Left hindlimb (tissue), 1 donor: ENCODE data around the gene GPR33.
"Not testable (repeated sequence)": the region's sequence is repeated elsewhere in the genome, so short reads cannot be mapped to it uniquely, and the experiment has no call there.

Experiments
- DNase-seq: peaks from one replicate; pipeline ENCODE4 v3.0.0-alpha.2; 2018

GPR33 gene

DNA sequence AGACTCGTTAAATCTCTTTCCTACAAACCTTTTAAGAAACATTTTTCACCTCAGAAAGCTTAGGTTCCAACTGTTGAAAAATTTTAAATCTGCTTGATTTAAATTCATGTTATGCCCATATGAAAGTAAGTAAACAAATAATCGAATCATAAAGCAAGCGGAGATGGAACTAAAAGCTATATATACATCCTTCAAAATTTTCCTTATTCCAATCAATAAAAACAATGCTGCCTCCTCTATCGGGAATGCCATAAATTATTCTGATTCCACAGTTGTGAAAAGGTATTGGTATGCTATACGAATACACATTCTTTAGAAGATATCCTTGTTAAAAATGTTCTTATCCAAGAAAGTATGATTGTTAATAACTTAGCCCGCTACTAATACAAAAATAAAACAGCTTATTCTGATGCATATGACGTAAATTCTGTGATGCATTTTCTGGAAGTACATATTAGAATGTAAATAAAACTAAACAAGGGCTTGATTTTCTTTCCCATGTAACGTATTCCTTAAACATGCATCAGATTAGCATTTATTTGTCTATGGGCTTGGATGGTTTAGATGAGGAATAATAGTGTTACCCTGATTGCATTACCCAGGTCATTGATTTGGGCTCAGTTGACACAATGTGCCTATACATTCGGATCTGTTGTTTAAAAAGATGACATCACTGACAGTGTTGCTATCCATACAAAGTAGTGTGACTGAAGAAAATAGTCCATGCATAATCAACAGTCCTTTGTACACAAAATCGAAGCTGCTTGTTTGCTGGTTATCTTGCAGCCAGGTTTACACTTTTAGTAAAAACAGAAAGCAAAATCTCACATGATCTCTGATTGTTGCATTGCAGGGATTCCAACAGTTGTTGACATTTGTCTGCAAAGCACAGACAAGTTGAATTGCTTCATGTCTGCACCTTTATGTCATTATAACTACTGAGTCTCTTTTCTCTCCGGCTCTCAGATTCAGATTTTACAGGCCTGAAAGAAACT is 29.9 kb downstream of the GPR33 start:
- DNase-seq = no peak

GRCh38 chr14:31456841-31457664 is 30.8 kb downstream of the GPR33 start, which contains the start of gene DTD2:
Gene DTD2 (minus strand): TSS chr14:31457506. CDS start chr14:31457393, 113 bp downstream.
- DNase-seq = peak; percentile 96

DNA sequence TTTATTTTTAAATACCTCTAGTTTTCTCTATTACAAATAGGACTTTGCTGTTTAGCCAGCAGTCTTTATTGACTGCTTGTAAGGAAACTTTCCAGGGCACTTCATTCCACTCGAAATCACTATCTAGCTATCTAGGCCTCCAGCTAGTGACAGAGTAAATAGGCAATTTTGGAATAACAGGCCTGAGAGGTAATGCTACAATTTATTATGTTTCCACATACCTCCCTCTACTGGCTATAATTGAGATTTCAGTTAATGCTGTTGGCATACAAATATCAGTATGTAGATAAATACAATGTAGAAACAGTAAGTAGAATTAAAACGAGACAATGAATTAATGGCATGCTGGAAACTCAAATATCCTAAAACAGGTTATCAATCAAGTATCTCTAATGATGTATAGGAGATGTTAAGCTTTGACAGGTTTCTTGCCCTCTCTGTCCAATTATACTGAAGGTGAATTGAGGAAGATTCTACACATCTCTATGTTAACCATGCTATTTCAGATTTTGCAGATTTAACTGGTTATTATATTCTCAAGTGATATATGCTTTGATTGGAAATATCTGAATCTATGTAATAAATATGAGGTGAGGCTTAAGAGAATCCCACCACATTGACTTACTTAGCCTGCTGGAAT is 37.7 kb downstream of the GPR33 start:
- no peak for DNase-seq

- DNase-seq = no peak
These were observed 38.7 kb downstream of the GPR33 start for GRCh38 chr14:31449136-31449535.

- DNase-seq = no peak
These were observed 42.1 kb downstream of the GPR33 start for GRCh38 chr14:31445703-31446102.

DNA sequence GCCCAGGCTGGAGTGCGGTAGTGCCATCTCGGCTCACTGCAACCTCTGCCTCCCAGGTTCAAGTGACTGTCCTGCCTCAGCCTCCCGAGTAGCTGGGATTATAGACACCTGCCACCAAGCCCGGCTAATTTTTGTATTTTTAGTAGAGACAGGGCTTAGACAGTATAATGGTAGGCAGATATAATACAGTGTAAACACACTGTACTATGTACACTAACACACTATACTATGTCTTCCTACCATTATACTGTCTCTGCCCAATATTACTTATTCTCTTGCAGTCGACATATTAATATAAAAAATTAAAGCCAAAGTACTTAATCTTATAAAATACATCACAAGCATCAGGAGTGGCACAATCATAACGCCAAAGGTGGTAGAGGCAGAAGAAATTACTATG is 45.6 kb downstream of the GPR33 start:
- no peak for DNase-seq

DNA sequence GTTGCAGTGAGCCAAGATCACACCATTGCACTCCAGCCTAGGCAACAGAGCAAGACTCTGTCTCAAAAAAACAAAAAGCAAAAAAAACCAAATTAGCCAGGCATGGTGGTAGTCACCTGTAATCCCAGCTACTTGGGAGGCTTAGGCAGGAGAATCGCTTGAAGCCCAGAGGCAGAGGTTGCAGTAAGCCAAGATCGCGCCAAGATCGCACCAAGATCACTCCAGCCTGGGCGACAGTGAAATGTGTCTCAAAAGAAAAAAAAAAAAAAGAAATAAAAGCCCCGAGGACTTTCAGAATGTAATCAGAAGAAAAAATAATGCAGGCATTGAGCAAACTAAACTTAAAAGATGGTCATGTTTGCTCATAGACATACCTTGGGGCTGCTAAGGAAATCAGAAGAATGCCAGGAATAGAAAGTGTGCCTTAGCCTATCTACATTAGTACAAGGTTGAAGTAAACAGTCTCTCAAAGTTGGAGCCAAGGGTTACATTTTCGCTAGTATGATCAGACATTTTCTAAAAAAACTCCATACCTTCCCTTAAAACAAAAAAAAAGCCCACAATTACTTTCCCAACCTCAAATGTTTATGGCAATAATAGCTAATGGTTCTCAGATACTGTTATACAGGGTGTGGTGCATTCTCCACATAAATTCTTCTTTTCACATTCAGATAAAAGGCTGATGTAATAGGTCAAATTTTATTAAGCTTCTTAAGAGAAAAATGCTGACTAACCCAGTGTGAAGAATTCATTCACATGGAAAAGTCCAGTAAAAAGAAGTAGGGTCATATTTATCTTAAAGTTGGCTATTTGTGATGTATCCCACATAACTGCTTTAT is 46.3 kb downstream of the GPR33 start:
- no peak for DNase-seq

- no peak for DNase-seq
These were observed 47.6 kb downstream of the GPR33 start for GRCh38 chr14:31440280-31440679.

GRCh38 chr14:31439561-31439960 is 48.3 kb downstream of the GPR33 start:
- DNase-seq = no peak

DNA sequence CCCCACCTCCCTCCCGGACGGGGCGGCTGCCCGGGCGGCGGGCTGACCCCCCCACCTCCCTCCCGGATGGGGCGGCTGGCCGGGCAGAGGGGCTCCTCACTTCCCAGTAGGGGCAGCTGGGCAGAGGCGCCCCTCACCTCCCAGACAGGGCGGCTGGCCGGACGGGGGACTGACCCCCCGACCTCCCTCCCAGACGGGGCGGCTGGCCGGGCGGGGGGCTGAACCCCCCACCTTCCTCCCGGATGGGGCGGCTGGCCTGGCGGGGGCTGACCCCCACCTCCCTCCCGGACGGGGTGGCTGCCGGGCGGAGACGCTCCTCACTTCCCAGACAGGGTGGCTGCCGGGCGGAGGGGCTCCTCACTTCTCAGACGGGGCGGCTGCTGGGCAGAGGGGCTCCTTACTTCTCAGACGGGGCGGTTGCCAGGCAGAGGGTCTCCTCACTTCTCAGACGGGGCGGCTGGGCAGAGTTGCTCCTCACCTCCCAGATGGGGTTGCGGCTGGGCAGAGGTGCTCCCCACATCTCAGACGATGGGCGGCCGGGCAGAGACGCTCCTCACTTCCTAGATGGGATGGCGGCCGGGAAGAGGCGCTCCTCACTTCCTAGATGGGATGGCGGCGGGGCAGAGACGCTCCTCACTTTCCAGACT is 50.7 kb downstream of the GPR33 start:
- not testable (repeated sequence) for DNase-seq

DNA sequence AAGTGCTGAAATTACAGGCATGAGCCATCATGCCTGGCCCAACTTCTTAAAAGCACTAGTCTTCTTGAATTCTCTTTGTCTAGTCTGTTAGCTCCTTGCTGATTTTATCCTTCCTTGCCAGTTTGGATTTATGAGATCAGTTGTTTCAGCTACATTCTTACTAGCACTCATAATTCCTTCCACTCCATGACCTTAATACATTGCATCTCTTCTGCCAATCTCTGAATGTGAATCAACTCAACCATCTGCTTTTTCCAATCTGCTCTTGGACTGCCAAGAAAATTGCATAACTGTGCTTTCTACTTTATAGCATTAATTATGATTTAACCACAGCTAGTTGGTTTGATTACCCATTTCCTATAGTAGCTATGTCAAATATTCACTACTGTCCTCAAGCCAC is 52.6 kb downstream of the GPR33 start:
- DNase-seq = no peak
